ENCODE measurements around the gene IKZF5. TPM values are rescaled to one million over a fixed set of nuclear protein-coding genes. Genes with fewer than 3 reads are reported as not detected.

The IKZF5 gene
- total and polyA plus RNA-seq, 4 donors: 5.0 to 9.4 (median 7.2) TPM

- 74% methylated on average over 5 of the region's 5 CpGs for whole genome bisulfite sequencing
- Histone ChIP-seq H3K4me1 (ENCODE audit: control insufficient read depth in 4 of 4, insufficient read depth in 4 of 4, low read length in 3 of 4) (no peaks in the 10 kb centered on the region), H3K36me3 (ENCODE audit: control insufficient read depth in 4 of 4, insufficient read depth in 3 of 4, low read depth in 1 of 4, low read length in 3 of 4) (no peaks in the 10 kb centered on the region), H3K9me3 (ENCODE audit: control insufficient read depth in 4 of 4, low read length in 3 of 4) (no peaks in the 10 kb centered on the region), H3K4me3 (ENCODE audit: low read depth in 1 of 3, low read length in 3 of 3) (no peak overlapping the region), H3K27me3 (ENCODE audit: control insufficient read depth in 4 of 4, insufficient read depth in 4 of 4, low read length in 3 of 4) (no peaks in the 10 kb centered on the region), H3K9ac (ENCODE audit: low read depth in 1 of 2, low read length in 2 of 2) (no peak overlapping the region), H3K27ac (ENCODE audit: low read depth in 1 of 2, low read length in 2 of 2) (no peak overlapping the region)
- TF ChIP-seq RXRA (IDR thresholded peaks at IDR 0.05): no peak
- no peak for TF ChIP-seq GABPA (IDR thresholded peaks at IDR 0.05 in 1 of 2, conservative IDR thresholded peaks at IDR 0.05 in 1 of 2)
- DNase-seq (ENCODE audit: low spot score): no peak
Measured at GRCh38 chr10:122974023-122974422, 34.6 kb downstream of the IKZF5 start.

- H3K9me3 ChIP-seq (ENCODE audit: control insufficient read depth in 4 of 4, low read length in 3 of 4): peaks cover 0 to 3% (median under 1%) of the 10 kb centered on the region in 4 donors
- 86% methylated on average over 3 of the region's 3 CpGs for WGBS
- no peak overlapping the region for H3K9ac ChIP-seq (ENCODE audit: low read depth in 1 of 2, low read length in 2 of 2)
Measured at GRCh38 chr10:122968698-122969097, 39.9 kb downstream of the IKZF5 start.

GRCh38 chr10:122966879-122967278, 41.7 kb downstream of the IKZF5 start:
- Histone ChIP-seq H3K9me3 (ENCODE audit: control insufficient read depth in 4 of 4, low read length in 3 of 4) (peaks cover 0 to 3% (median under 1%) of the 10 kb centered on the region in 4 donors), H3K4me1 (ENCODE audit: control insufficient read depth in 4 of 4, insufficient read depth in 4 of 4, low read length in 3 of 4) (no peaks in the 10 kb centered on the region), H3K4me3 (ENCODE audit: low read depth in 1 of 3, low read length in 3 of 3) (no peak overlapping the region), H3K27ac (ENCODE audit: low read depth in 1 of 2, low read length in 2 of 2) (no peak overlapping the region), H3K27me3 (ENCODE audit: control insufficient read depth in 4 of 4, insufficient read depth in 4 of 4, low read length in 3 of 4) (no peaks in the 10 kb centered on the region), H3K36me3 (ENCODE audit: control insufficient read depth in 4 of 4, insufficient read depth in 3 of 4, low read depth in 1 of 4, low read length in 3 of 4) (no peaks in the 10 kb centered on the region), H3K9ac (ENCODE audit: low read depth in 1 of 2, low read length in 2 of 2) (no peak overlapping the region)
- no peak for TF ChIP-seq FOXA2 (IDR thresholded peaks at IDR 0.05)
- TF ChIP-seq FOXA1 (IDR thresholded peaks at IDR 0.05): no peak
- TF ChIP-seq RAD21 (IDR thresholded peaks at IDR 0.05): no peak
- no peak for TF ChIP-seq CTCF (IDR thresholded peaks at IDR 0.05; ENCODE audit: low read depth, low read length, missing input control)
- TF ChIP-seq HNF4G (IDR thresholded peaks at IDR 0.05): no peak
- no peak for TF ChIP-seq EGR1 (IDR thresholded peaks at IDR 0.05; ENCODE audit: low read depth in 2 of 2)
- TF ChIP-seq HNF4A (conservative IDR thresholded peaks at IDR 0.05): no peak
- TF ChIP-seq MAX (IDR thresholded peaks at IDR 0.05): no peak
- TF ChIP-seq NR2F2 (IDR thresholded peaks at IDR 0.05): no peak
- no peak for TF ChIP-seq ZBTB33 (IDR thresholded peaks at IDR 0.05)
- TF ChIP-seq RXRA (IDR thresholded peaks at IDR 0.05): no peak
- TF ChIP-seq SP1 (IDR thresholded peaks at IDR 0.05): no peak
- no peak for TF ChIP-seq TAF1 (conservative IDR thresholded peaks at IDR 0.05)
- no peak for TF ChIP-seq GABPA (IDR thresholded peaks at IDR 0.05 in 1 of 2, conservative IDR thresholded peaks at IDR 0.05 in 1 of 2)
- no peak for TF ChIP-seq ATF3 (IDR thresholded peaks at IDR 0.05)
- no peak for TF ChIP-seq JUND (IDR thresholded peaks at IDR 0.05)
- TF ChIP-seq REST (IDR thresholded peaks at IDR 0.05): no peak
- no peak for DNase-seq (ENCODE audit: low spot score)

More at GRCh38 chr10:122968698-122969097, 39.9 kb downstream of the IKZF5 start:
- no peaks in the 10 kb centered on the region for H3K36me3 ChIP-seq (ENCODE audit: control insufficient read depth in 4 of 4, insufficient read depth in 3 of 4, low read depth in 1 of 4, low read length in 3 of 4)
- no peaks in the 10 kb centered on the region for H3K4me1 ChIP-seq (ENCODE audit: control insufficient read depth in 4 of 4, insufficient read depth in 4 of 4, low read length in 3 of 4)
- no peak overlapping the region for H3K27ac ChIP-seq (ENCODE audit: low read depth in 1 of 2, low read length in 2 of 2)
- H3K4me3 ChIP-seq (ENCODE audit: low read depth in 1 of 3, low read length in 3 of 3): no peak overlapping the region
- DNase-seq (ENCODE audit: low spot score): no peak
- no peaks in the 10 kb centered on the region for H3K27me3 ChIP-seq (ENCODE audit: control insufficient read depth in 4 of 4, insufficient read depth in 4 of 4, low read length in 3 of 4)
- TF ChIP-seq ATF3 (IDR thresholded peaks at IDR 0.05) (no peak), FOXA1 (IDR thresholded peaks at IDR 0.05) (no peak), JUND (IDR thresholded peaks at IDR 0.05) (no peak), YY1 (IDR thresholded peaks at IDR 0.05) (no peak), FOXA2 (IDR thresholded peaks at IDR 0.05) (no peak), SP1 (IDR thresholded peaks at IDR 0.05) (no peak), HNF4G (IDR thresholded peaks at IDR 0.05) (no peak)

All from liver (tissue), 9 donors.